ENCODE results near the gene IFNK.
"Not testable (repeated sequence)": the region's sequence is repeated elsewhere in the genome, so short reads cannot be mapped to it uniquely, and the experiment has no call there.

IFNK gene

GRCh38 chr9:27497883-27498417 lies 26.1 kb upstream of the IFNK start:
- Mint-ChIP-seq H3K4me3 (no peak overlapping the region), H3K9me3 (no peaks in the 10 kb centered on the region), H3K27ac (no peak overlapping the region), H3K4me1 (ENCODE audit: low read depth) (peaks cover 13% of the 10 kb centered on the region), H3K36me3 (ENCODE audit: low read depth) (no peaks in the 10 kb centered on the region), H3K27me3 (ENCODE audit: low read depth) (no peaks in the 10 kb centered on the region)

- peaks cover 14% of the 10 kb centered on the region for H3K4me1 Mint-ChIP-seq (ENCODE audit: low read depth)
- no peak overlapping the region for H3K4me3 Mint-ChIP-seq
- no peaks in the 10 kb centered on the region for H3K27me3 Mint-ChIP-seq (ENCODE audit: low read depth)
- no peaks in the 10 kb centered on the region for H3K9me3 Mint-ChIP-seq
- H3K27ac Mint-ChIP-seq = no peak overlapping the region
- no peaks in the 10 kb centered on the region for H3K36me3 Mint-ChIP-seq (ENCODE audit: low read depth)
Measured at GRCh38 chr9:27499451-27499850, 24.6 kb upstream of the IFNK start.

- not testable (repeated sequence) for H3K27me3 Mint-ChIP-seq (ENCODE audit: low read depth); H3K4me3 Mint-ChIP-seq; H3K9me3 Mint-ChIP-seq; H3K27ac Mint-ChIP-seq; H3K36me3 Mint-ChIP-seq (ENCODE audit: low read depth)
- peaks cover 14% of the 10 kb centered on the region for H3K4me1 Mint-ChIP-seq (ENCODE audit: low read depth)
Measured at GRCh38 chr9:27500902-27501301, 23.2 kb upstream of the IFNK start.

GRCh38 chr9:27503623-27504022 lies 20.5 kb upstream of the IFNK start:
- no peak overlapping the region for H3K4me3 Mint-ChIP-seq
- peaks cover 2% of the 10 kb centered on the region for H3K36me3 Mint-ChIP-seq (ENCODE audit: low read depth)
- no peak overlapping the region for H3K27ac Mint-ChIP-seq
- H3K27me3 Mint-ChIP-seq (ENCODE audit: low read depth) = no peaks in the 10 kb centered on the region
- peaks cover 10% of the 10 kb centered on the region for H3K4me1 Mint-ChIP-seq (ENCODE audit: low read depth)
- H3K9me3 Mint-ChIP-seq = no peaks in the 10 kb centered on the region

GRCh38 chr9:27504259-27504658 lies 19.8 kb upstream of the IFNK start:
- no peaks in the 10 kb centered on the region for H3K9me3 Mint-ChIP-seq
- H3K4me1 Mint-ChIP-seq (ENCODE audit: low read depth) = peaks cover 10% of the 10 kb centered on the region
- peaks cover 2% of the 10 kb centered on the region for H3K36me3 Mint-ChIP-seq (ENCODE audit: low read depth)
- no peak overlapping the region for H3K4me3 Mint-ChIP-seq
- no peak overlapping the region for H3K27ac Mint-ChIP-seq
- H3K27me3 Mint-ChIP-seq (ENCODE audit: low read depth) = no peaks in the 10 kb centered on the region

- peaks cover 2% of the 10 kb centered on the region for H3K36me3 Mint-ChIP-seq (ENCODE audit: low read depth)
- no peaks in the 10 kb centered on the region for H3K27me3 Mint-ChIP-seq (ENCODE audit: low read depth)
- peaks cover 4% of the 10 kb centered on the region for H3K4me1 Mint-ChIP-seq (ENCODE audit: low read depth)
- H3K27ac Mint-ChIP-seq = no peak overlapping the region
- no peaks in the 10 kb centered on the region for H3K9me3 Mint-ChIP-seq
- H3K4me3 Mint-ChIP-seq = no peak overlapping the region
Measured at GRCh38 chr9:27505744-27506161, 18.3 kb upstream of the IFNK start.

GRCh38 chr9:27506981-27507380 lies 17.1 kb upstream of the IFNK start:
- Mint-ChIP-seq H3K4me1 (ENCODE audit: low read depth) (peaks cover 2% of the 10 kb centered on the region), H3K27me3 (ENCODE audit: low read depth) (no peaks in the 10 kb centered on the region), H3K4me3 (no peak overlapping the region), H3K36me3 (ENCODE audit: low read depth) (peaks cover 2% of the 10 kb centered on the region), H3K27ac (no peak overlapping the region), H3K9me3 (no peaks in the 10 kb centered on the region)

GRCh38 chr9:27510780-27511179 lies 13.3 kb upstream of the IFNK start:
- Mint-ChIP-seq H3K9me3 (no peaks in the 10 kb centered on the region), H3K27ac (no peak overlapping the region), H3K36me3 (ENCODE audit: low read depth) (peaks cover 2% of the 10 kb centered on the region), H3K27me3 (ENCODE audit: low read depth) (no peaks in the 10 kb centered on the region), H3K4me3 (no peak overlapping the region), H3K4me1 (ENCODE audit: low read depth) (no peaks in the 10 kb centered on the region)

GRCh38 chr9:27511771-27512170 lies 12.3 kb upstream of the IFNK start:
- Mint-ChIP-seq H3K9me3 (no peaks in the 10 kb centered on the region), H3K27me3 (ENCODE audit: low read depth) (no peaks in the 10 kb centered on the region), H3K27ac (no peak overlapping the region), H3K36me3 (ENCODE audit: low read depth) (peaks cover 2% of the 10 kb centered on the region), H3K4me3 (no peak overlapping the region), H3K4me1 (ENCODE audit: low read depth) (no peaks in the 10 kb centered on the region)

- no peaks in the 10 kb centered on the region for H3K4me1 Mint-ChIP-seq (ENCODE audit: low read depth)
- no peaks in the 10 kb centered on the region for H3K36me3 Mint-ChIP-seq (ENCODE audit: low read depth)
- H3K27me3 Mint-ChIP-seq (ENCODE audit: low read depth) = no peaks in the 10 kb centered on the region
- no peaks in the 10 kb centered on the region for H3K9me3 Mint-ChIP-seq
- H3K4me3 Mint-ChIP-seq = no peak overlapping the region
- no peak overlapping the region for H3K27ac Mint-ChIP-seq
Measured at GRCh38 chr9:27514551-27514950, 9.5 kb upstream of the IFNK start.

GRCh38 chr9:27518006-27518405 lies 6.1 kb upstream of the IFNK start:
- peaks cover under 1% of the 10 kb centered on the region for H3K27me3 Mint-ChIP-seq (ENCODE audit: low read depth)
- no peaks in the 10 kb centered on the region for H3K36me3 Mint-ChIP-seq (ENCODE audit: low read depth)
- H3K9me3 Mint-ChIP-seq = no peaks in the 10 kb centered on the region
- H3K4me3 Mint-ChIP-seq = no peak overlapping the region
- no peak overlapping the region for H3K27ac Mint-ChIP-seq
- H3K4me1 Mint-ChIP-seq (ENCODE audit: low read depth) = no peaks in the 10 kb centered on the region

GRCh38 chr9:27518809-27519208 lies 5.3 kb upstream of the IFNK start:
- Mint-ChIP-seq H3K27ac (no peak overlapping the region), H3K27me3 (ENCODE audit: low read depth) (peaks cover 4% of the 10 kb centered on the region), H3K4me3 (no peak overlapping the region), H3K9me3 (no peaks in the 10 kb centered on the region), H3K4me1 (ENCODE audit: low read depth) (no peaks in the 10 kb centered on the region), H3K36me3 (ENCODE audit: low read depth) (no peaks in the 10 kb centered on the region)

- H3K36me3 Mint-ChIP-seq (ENCODE audit: low read depth) = no peaks in the 10 kb centered on the region
- peaks cover 4% of the 10 kb centered on the region for H3K27me3 Mint-ChIP-seq (ENCODE audit: low read depth)
- no peaks in the 10 kb centered on the region for H3K4me1 Mint-ChIP-seq (ENCODE audit: low read depth)
- H3K4me3 Mint-ChIP-seq = no peak overlapping the region
- no peaks in the 10 kb centered on the region for H3K9me3 Mint-ChIP-seq
- no peak overlapping the region for H3K27ac Mint-ChIP-seq
Measured at GRCh38 chr9:27519466-27520465, 4.3 kb upstream of the IFNK start.

- H3K36me3 Mint-ChIP-seq (ENCODE audit: low read depth) = no peaks in the 10 kb centered on the region
- no peaks in the 10 kb centered on the region for H3K9me3 Mint-ChIP-seq
Measured at GRCh38 chr9:27520986-27521385, 3.1 kb upstream of the IFNK start.

GRCh38 chr9:27523141-27523540 lies 949 bp upstream of the IFNK start:
- Mint-ChIP-seq H3K4me3 (no peak overlapping the region), H3K9me3 (no peaks in the 10 kb centered on the region), H3K36me3 (ENCODE audit: low read depth) (no peaks in the 10 kb centered on the region), H3K27me3 (ENCODE audit: low read depth) (peaks cover 34% of the 10 kb centered on the region), H3K27ac (no peak overlapping the region), H3K4me1 (ENCODE audit: low read depth) (peaks cover 2% of the 10 kb centered on the region)

More at GRCh38 chr9:27520986-27521385, 3.1 kb upstream of the IFNK start:
- Mint-ChIP-seq H3K4me3 (no peak overlapping the region), H3K27ac (no peak overlapping the region), H3K27me3 (ENCODE audit: low read depth) (peaks cover 14% of the 10 kb centered on the region), H3K4me1 (ENCODE audit: low read depth) (no peaks in the 10 kb centered on the region)
